K562 (cell line): ENCODE measurements around the gene NRXN3. TPM values are rescaled to one million over a fixed set of nuclear protein-coding genes. Genes with fewer than 3 reads are reported as not detected.

Experiments
- ATAC-seq: fragments of 200-7000 bp; cut with Tn5 transposase; 3 replicates; pipeline ENCODE4 v1.9.1; 2020; ENCODE audit warnings: moderate library complexity
- BruUV-seq: library from RNA; stranded (reverse); fragments of 400-500 nt; replicated peaks from 2 replicates; lab custom pipeline; 2021; lab: Mats Ljungman, UMichigan
- CTCF ChIA-PET: fragments of 300-600 bp; formaldehyde crosslinking; extraction: SDS; loops from one replicate; lab custom pipeline; 2021; ENCODE audit warnings: low intra/inter-chr PET ratio; lab: Yijun Ruan, JAX
- POLR2A ChIA-PET: fragments of 300-600, 350-650 bp; sonication (Branson Sonifier 250); formaldehyde crosslinking; extraction: SDS; loops from one replicate; lab custom pipeline; 2021; ENCODE audit warnings: antibody characterized with exemption, inconsistent platforms; lab: Yijun Ruan, JAX
- DNase-seq, 4 experiments: peaks; one replicate each; pipeline versions ENCODE4 v3.0.0 to v3.0.0-alpha.2; 2011 to 2018; ENCODE audit warnings: low spot score in 3 of 4, mixed read lengths in 3 of 4; ENCODE audit errors: extremely low read depth in 1 of 4
- FAIRE-seq: peaks from 2 replicates; lab custom pipeline; 2011; peaks lifted over from hg19 to GRCh38; lab: Jason Lieb, UNC
- H2AFZ ChIP-seq: 2 replicates; pipeline ENCODE4 v1.6.0; 2011; ENCODE audit warnings: low read depth, low read length, control low read depth, inconsistent platforms
- H3K27ac ChIP-seq: fragments of 200-600 bp; 3 replicates; pipeline ENCODE4 v1.8.0; 2011; ENCODE audit warnings: low read depth, mild to moderate bottlenecking, control low read depth, inconsistent platforms, low read length, moderate library complexity, mixed read lengths; ENCODE audit errors: extremely low read depth
- H3K27me3 ChIP-seq, 2 experiments: fragments of 300-600 bp in 1 of 2; 2 replicates in 1 of 2; 3 replicates in 1 of 2; pipeline versions ENCODE4 v1.6.0 to v1.8.0; 2011; ENCODE audit warnings: inconsistent platforms in 2 of 2, low read length in 2 of 2, mild to moderate bottlenecking in 1 of 2, mixed read lengths in 1 of 2, moderate library complexity in 1 of 2; ENCODE audit not compliant: control insufficient read depth in 2 of 2, insufficient read depth in 2 of 2
- H3K36me3 ChIP-seq: fragments of 300-600 bp; 3 replicates; pipeline ENCODE4 v1.8.0; 2011; ENCODE audit warnings: mild to moderate bottlenecking, low read length, inconsistent platforms; ENCODE audit not compliant: control insufficient read depth, insufficient read depth
- H3K4me1 ChIP-seq, 2 experiments: fragments of 200-600 bp in 1 of 2; replicated peaks in 1 of 2; 2 replicates in 1 of 2; 3 replicates in 1 of 2; pipeline versions ENCODE4 v1.5.1 to v1.8.0; 2011; ENCODE audit warnings: inconsistent platforms in 2 of 2, low read length in 2 of 2, mild to moderate bottlenecking in 1 of 2, mixed read lengths in 1 of 2, moderate library complexity in 1 of 2; ENCODE audit not compliant: control insufficient read depth in 2 of 2, insufficient read depth in 2 of 2
- H3K4me2 ChIP-seq: 2 replicates; pipeline ENCODE4 v1.6.1; 2011; ENCODE audit warnings: low read length, control low read depth, inconsistent platforms, mixed read lengths; ENCODE audit not compliant: insufficient read depth
- H3K4me3 ChIP-seq: fragments of 200-600 bp; sonication (generic), shearing (Covaris generic); 2 replicates; pipeline ENCODE4 v1.5.1; 2016; ENCODE audit warnings: control low read depth, inconsistent platforms
- H3K79me2 ChIP-seq: fragments of 200-600 bp; 3 replicates; pipeline ENCODE4 v1.8.0; 2011; ENCODE audit warnings: low read length, inconsistent platforms; ENCODE audit not compliant: control insufficient read depth, insufficient read depth
- H3K9ac ChIP-seq, 2 experiments: 2 replicates each; pipeline versions ENCODE4 v1.6.0 to v1.6.1; 2011; ENCODE audit warnings: low read depth in 2 of 2, low read length in 2 of 2, control low read depth in 1 of 2, inconsistent platforms in 1 of 2, mild to moderate bottlenecking in 1 of 2, mixed read lengths in 1 of 2; ENCODE audit not compliant: insufficient read depth in 1 of 2
- H3K9me1 ChIP-seq: one replicate; pipeline ENCODE4 v1.6.0; 2011; ENCODE audit warnings: inconsistent platforms, mild to moderate bottlenecking, low read length, moderate library complexity; ENCODE audit not compliant: control insufficient read depth, insufficient read depth
- H3K9me3 ChIP-seq: replicated peaks from 2 replicates; pipeline ENCODE4 v1.5.1; 2011; ENCODE audit warnings: low read depth, low read length, inconsistent platforms; ENCODE audit not compliant: control insufficient read depth, insufficient read depth
- H4K20me1 ChIP-seq: replicated peaks from 2 replicates; pipeline ENCODE4 v1.6.1; 2011; ENCODE audit warnings: low read length, inconsistent platforms, mixed read lengths; ENCODE audit not compliant: control insufficient read depth, insufficient read depth
- CC2D1A ChIP-seq: fragments of 450-650 bp; IDR thresholded peaks from 2 replicates; pipeline ENCODE4 v1.6.1; 2017; ENCODE audit warnings: mild to moderate bottlenecking
- ILF3 ChIP-seq: fragments of 450-650 bp; IDR thresholded peaks from 2 replicates; pipeline ENCODE4 v1.6.1; 2018; ENCODE audit warnings: antibody characterized with exemption, mild to moderate bottlenecking, moderate library complexity, borderline replicate concordance
- ILK ChIP-seq: fragments of 450-650 bp; IDR thresholded peaks from 2 replicates; pipeline ENCODE4 v1.6.1; 2016; ENCODE audit warnings: missing genetic modification characterization, low read depth, mild to moderate bottlenecking, missing compliant biosample characterization, moderate library complexity, borderline replicate concordance
- MEF2A ChIP-seq: IDR thresholded peaks from 2 replicates; pipeline ENCODE4 v1.6.1; 2011; ENCODE audit warnings: low read depth, mild to moderate bottlenecking, low read length, moderate library complexity; ENCODE audit not compliant: control insufficient read depth
- POLR3A ChIP-seq: IDR thresholded peaks from 2 replicates; pipeline ENCODE4 v1.6.1; 2011; ENCODE audit warnings: borderline replicate concordance, mild to moderate bottlenecking, moderate library complexity; ENCODE audit not compliant: insufficient read length, insufficient read depth; ENCODE audit errors: extremely low read depth
- POU5F1 ChIP-seq: fragments of 150-350 bp; IDR thresholded peaks from 2 replicates; pipeline ENCODE4 v1.6.1; 2014; ENCODE audit warnings: borderline replicate concordance, low read length, low read depth, mild to moderate bottlenecking; ENCODE audit not compliant: partially characterized antibody
- SMARCC2 ChIP-seq: fragments of 450-650 bp; IDR thresholded peaks from 2 replicates; pipeline ENCODE4 v1.6.1; 2017; ENCODE audit warnings: antibody characterized with exemption, moderate library complexity, mild to moderate bottlenecking, low read depth
- SP2 ChIP-seq: IDR thresholded peaks from 2 replicates; pipeline ENCODE4 v1.6.1; 2011; ENCODE audit warnings: mild to moderate bottlenecking, low read depth, low read length, moderate library complexity; ENCODE audit not compliant: poor library complexity, severe bottlenecking; ENCODE audit errors: extremely low read depth
- ZBTB1 ChIP-seq: sonication (generic); formaldehyde crosslinking; IDR thresholded peaks from 2 replicates; pipeline ENCODE4 v1.8.1; 2023; ENCODE audit warnings: missing genetic modification reagents, low read depth, mild to moderate bottlenecking, borderline replicate concordance
- in situ Hi-C: fragments of 300-500 bp; cut with MboI; formaldehyde crosslinking; loops from 4 replicates; pipeline ENCODE4 v1.15.0; 2018; ENCODE audit warnings: inconsistent platforms, mixed read lengths
- intact Hi-C: fragments of 100-400 bp; cut with micrococcal nuclease; formaldehyde crosslinking; loops from 2 replicates; pipeline ENCODE4 v1.14.2; 2022
- polyA plus RNA-seq, 8 experiments: library from polyadenylated mRNA; depleted of rRNA in 4 of 8; stranded (reverse) in 5 of 8; unstranded in 3 of 8; fragments of >200 nt; fragmentation: Nextera tagmentation in 2 of 8; fragmentation: Illumina TruSeq in 1 of 8; extraction: Ambion mirVana in 2 of 8; extraction: Trizol in 1 of 8; gene quantifications; 2 replicates each; pipeline versions ENCODE4 v1.2.1 to v1.2.3, GENCODE V29; 2011 to 2014; ENCODE audit warnings: inconsistent platforms in 1 of 8, missing spikeins in 1 of 8
- total RNA-seq, 7 experiments: library from RNA; depleted of rRNA in 6 of 7; stranded (reverse); fragments of >200 nt in 6 of 7; fragmentation: Illumina TruSeq in 2 of 7; extraction: Trizol in 2 of 7; gene quantifications; 2 replicates each; pipeline versions ENCODE4 v1.2.1 to v1.2.3, GENCODE V29; 2011 to 2021; ENCODE audit warnings: low replicate concordance in 1 of 7
- TF ChIP-seq, protein P1 (sequence below): sonication (generic); formaldehyde crosslinking; IDR thresholded peaks from 2 replicates; pipeline ENCODE4 v1.4.0; 2020; ENCODE audit warnings: mild to moderate bottlenecking, missing genetic modification reagents
- TF ChIP-seq, protein P2 (sequence below): fragments of 450-650 bp; IDR thresholded peaks from 2 replicates; pipeline ENCODE4 v1.6.1; 2017; ENCODE audit warnings: antibody characterized with exemption

The NRXN3 gene
- total and polyA plus RNA-seq, 9 of the 15 experiments (the other 6 are each of a cell fraction or from before 2014, with no cell fraction given) = 0.09 TPM; not detected in 8

DNA sequence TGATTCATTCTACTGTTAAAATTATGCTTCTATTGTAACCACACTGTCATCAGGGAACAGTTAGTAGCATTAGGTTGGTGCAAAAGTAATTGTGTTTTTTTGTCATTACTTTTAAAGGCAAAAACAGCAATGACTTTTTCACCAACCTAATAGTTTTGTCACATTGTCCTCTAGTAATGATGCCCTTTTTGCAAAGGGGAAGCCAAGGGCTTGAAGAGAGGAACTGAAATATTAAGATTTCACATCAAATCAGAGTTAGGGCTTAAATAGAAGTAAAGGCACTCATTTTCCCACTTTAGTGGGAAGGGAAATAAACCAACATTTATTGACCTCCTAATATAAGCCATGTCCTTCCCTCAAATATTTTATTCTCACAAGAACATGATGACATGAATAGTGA is 273.7 kb downstream of the NRXN3 start:
- TF ChIP-seq ZBTB1 (CRISPR knock-in tag) (no peak), POU5F1 (no peak), MEF2A (no peak), SMARCC2 (no peak), SP2 (no peak), POLR3A (no peak), CC2D1A (no peak), ILF3 (no peak), ILK (no peak)
- TF ChIP-seq, protein P1, sequence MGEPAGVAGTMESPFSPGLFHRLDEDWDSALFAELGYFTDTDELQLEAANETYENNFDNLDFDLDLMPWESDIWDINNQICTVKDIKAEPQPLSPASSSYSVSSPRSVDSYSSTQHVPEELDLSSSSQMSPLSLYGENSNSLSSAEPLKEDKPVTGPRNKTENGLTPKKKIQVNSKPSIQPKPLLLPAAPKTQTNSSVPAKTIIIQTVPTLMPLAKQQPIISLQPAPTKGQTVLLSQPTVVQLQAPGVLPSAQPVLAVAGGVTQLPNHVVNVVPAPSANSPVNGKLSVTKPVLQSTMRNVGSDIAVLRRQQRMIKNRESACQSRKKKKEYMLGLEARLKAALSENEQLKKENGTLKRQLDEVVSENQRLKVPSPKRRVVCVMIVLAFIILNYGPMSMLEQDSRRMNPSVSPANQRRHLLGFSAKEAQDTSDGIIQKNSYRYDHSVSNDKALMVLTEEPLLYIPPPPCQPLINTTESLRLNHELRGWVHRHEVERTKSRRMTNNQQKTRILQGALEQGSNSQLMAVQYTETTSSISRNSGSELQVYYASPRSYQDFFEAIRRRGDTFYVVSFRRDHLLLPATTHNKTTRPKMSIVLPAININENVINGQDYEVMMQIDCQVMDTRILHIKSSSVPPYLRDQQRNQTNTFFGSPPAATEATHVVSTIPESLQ = no peak
- TF ChIP-seq, protein P2, sequence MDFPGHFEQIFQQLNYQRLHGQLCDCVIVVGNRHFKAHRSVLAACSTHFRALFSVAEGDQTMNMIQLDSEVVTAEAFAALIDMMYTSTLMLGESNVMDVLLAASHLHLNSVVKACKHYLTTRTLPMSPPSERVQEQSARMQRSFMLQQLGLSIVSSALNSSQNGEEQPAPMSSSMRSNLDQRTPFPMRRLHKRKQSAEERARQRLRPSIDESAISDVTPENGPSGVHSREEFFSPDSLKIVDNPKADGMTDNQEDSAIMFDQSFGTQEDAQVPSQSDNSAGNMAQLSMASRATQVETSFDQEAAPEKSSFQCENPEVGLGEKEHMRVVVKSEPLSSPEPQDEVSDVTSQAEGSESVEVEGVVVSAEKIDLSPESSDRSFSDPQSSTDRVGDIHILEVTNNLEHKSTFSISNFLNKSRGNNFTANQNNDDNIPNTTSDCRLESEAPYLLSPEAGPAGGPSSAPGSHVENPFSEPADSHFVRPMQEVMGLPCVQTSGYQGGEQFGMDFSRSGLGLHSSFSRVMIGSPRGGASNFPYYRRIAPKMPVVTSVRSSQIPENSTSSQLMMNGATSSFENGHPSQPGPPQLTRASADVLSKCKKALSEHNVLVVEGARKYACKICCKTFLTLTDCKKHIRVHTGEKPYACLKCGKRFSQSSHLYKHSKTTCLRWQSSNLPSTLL = no peak
- no peaks in the 10 kb centered on the region for H4K20me1 ChIP-seq
- no peak for DNase-seq
- CTCF ChIA-PET = no interaction called here
- H3K36me3 ChIP-seq = no peaks in the 10 kb centered on the region
- no peak for FAIRE-seq
- no peak overlapping the region for H3K4me2 ChIP-seq
- H3K4me1 ChIP-seq = no peaks in the 10 kb centered on the region; a peak in 2 of 5 replicates
- BruUV-seq = no TSS peak
- POLR2A ChIA-PET = no interaction called here
- intact Hi-C loops (loop anchor here (10.0 kb wide), 1 partner anchor 151 kb away; no protein-coding TSS in a partner anchor), in situ Hi-C loops (no loop called here)
- no peaks in the 10 kb centered on the region for H3K79me2 ChIP-seq
- no peak for ATAC-seq
- no peaks in the 10 kb centered on the region for H3K9me1 ChIP-seq
- H3K27ac ChIP-seq = no peak overlapping the region
- no peaks in the 10 kb centered on the region for H3K9me3 ChIP-seq
- H3K4me3 ChIP-seq = no peak overlapping the region
- no peaks in the 10 kb centered on the region for H3K27me3 ChIP-seq
- no peak overlapping the region for H3K9ac ChIP-seq
- no peak overlapping the region for H2AFZ ChIP-seq
